ENCODE data around the gene ELK4.

ELK4 gene

GRCh38 chr1:205571747-205572146 lies 60.1 kb downstream of the ELK4 start:
- H3K27ac ChIP-seq (ENCODE audit: low read depth, low read length): no peak overlapping the region
- H3K27me3 ChIP-seq (ENCODE audit: control insufficient read depth, insufficient read depth, low read length): peaks cover 64% of the 10 kb centered on the region
- no peaks in the 10 kb centered on the region for H3K36me3 ChIP-seq (ENCODE audit: control insufficient read depth, insufficient read depth, low read length)
- H3K4me1 ChIP-seq (ENCODE audit: control insufficient read depth, insufficient read depth, low read length): no peaks in the 10 kb centered on the region
- H3K9me3 ChIP-seq (ENCODE audit: control insufficient read depth, insufficient read depth, low read length): no peaks in the 10 kb centered on the region
- H3K9ac ChIP-seq (ENCODE audit: low read depth, low read length): no peak overlapping the region
- H3K4me3 ChIP-seq (ENCODE audit: low read depth, low read length): no peak overlapping the region

DNA sequence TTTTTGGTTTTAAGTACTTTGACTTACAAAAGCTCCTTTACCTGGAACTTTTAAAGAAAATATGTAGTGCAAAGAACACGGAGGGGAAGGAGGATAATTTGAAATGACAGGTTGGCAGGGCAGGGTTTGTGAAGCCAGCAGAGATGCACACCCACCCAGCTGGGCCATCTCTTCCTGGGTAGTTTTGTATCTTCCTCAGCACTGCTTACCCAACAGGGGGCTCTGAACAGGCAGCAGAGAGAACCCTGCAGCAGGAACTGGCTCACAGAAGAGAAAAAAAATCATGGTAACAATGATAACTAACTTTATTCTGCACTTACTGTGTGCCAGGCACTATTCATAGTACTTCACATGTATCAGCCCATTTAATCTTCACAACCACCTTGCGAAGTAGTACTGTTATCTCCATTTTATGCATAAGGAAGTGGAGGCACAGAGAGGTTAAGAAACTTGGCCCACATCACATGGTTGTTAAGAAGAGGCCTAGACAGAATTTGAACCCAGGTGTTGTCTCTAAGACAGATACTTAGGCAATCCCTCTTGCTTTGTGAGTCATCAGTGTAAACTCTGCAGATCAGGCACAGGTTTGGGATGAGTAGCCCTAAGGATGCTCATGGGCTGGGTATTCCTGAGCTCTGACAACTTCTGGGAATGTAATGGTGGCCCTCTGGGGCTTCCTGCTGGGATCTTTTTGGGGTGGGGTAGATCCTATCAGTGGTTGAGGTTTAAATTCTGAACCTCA lies 60.8 kb downstream of the ELK4 start:
- H3K36me3 ChIP-seq (ENCODE audit: control insufficient read depth, insufficient read depth, low read length): no peaks in the 10 kb centered on the region
- H3K9ac ChIP-seq (ENCODE audit: low read depth, low read length): no peak overlapping the region
- H3K4me3 ChIP-seq (ENCODE audit: low read depth, low read length): no peak overlapping the region
- H3K4me1 ChIP-seq (ENCODE audit: control insufficient read depth, insufficient read depth, low read length): no peaks in the 10 kb centered on the region
- H3K27me3 ChIP-seq (ENCODE audit: control insufficient read depth, insufficient read depth, low read length): peaks cover 72% of the 10 kb centered on the region
- no peaks in the 10 kb centered on the region for H3K9me3 ChIP-seq (ENCODE audit: control insufficient read depth, insufficient read depth, low read length)
- H3K27ac ChIP-seq (ENCODE audit: low read depth, low read length): no peak overlapping the region

DNA sequence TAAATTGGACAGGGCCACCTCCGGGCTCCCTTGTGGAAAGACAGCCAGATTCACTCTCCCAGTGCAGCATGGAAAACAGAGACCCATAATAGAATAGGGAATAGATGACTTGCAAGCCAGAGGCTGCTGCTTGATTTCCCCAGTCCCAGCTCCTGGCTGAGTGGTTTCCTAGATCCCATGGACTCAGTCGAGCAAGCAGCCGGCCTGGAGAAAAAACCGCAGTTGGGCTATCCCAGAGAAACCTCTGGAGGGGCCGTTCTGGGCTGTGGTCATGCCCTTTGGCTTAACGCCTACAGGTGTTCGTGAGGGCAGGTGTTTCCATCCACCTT lies 61.7 kb downstream of the ELK4 start:
- H3K27me3 ChIP-seq (ENCODE audit: control insufficient read depth, insufficient read depth, low read length): peaks cover 78% of the 10 kb centered on the region

DNA sequence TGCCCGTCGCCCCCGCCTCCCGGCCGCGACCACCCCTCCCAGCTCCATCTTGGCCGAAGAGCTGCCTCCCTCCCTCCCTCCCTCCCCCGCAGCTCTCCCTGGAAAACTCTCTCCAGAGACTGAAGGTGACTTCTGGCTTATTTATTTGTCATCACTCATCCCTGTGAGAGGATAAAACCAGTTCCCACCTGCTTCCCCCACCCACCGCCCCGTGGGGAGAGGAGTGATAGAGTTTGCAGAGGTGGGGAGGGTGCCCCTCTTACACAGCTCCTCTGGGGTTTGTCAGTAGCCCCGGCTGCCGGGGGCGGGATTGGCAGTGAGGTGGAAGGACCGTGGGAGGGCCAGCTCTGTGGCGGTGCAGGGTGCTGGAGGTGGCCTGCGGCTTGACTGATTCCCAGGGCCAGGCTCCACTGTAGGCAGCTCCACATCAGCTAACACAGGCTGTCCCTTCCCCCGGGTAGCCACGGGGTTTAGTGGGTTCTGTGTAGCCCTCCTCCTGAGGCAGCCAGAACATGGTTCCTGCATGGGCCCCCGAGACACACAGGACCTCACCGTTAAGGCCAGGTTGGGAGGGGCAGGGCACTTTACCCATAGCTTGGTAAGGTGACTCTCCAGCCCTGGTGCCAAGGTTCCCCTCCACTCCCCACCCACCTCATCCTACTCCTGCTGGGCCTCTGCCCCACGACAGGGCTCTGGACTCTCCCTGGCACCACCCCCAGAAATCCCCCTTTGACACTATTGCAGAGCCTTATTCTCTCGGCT lies 62.2 kb downstream of the ELK4 start:
- Histone ChIP-seq H3K4me1 (ENCODE audit: control insufficient read depth, insufficient read depth, low read length) (no peaks in the 10 kb centered on the region), H3K9me3 (ENCODE audit: control insufficient read depth, insufficient read depth, low read length) (no peaks in the 10 kb centered on the region), H3K36me3 (ENCODE audit: control insufficient read depth, insufficient read depth, low read length) (no peaks in the 10 kb centered on the region), H3K27me3 (ENCODE audit: control insufficient read depth, insufficient read depth, low read length) (peaks cover 74% of the 10 kb centered on the region), H3K27ac (ENCODE audit: low read depth, low read length) (no peak overlapping the region), H3K9ac (ENCODE audit: low read depth, low read length) (no peak overlapping the region), H3K4me3 (ENCODE audit: low read depth, low read length) (no peak overlapping the region)

More for the DNA sequence above, 61.7 kb downstream of the ELK4 start:
- H3K4me1 ChIP-seq (ENCODE audit: control insufficient read depth, insufficient read depth, low read length): no peaks in the 10 kb centered on the region
- H3K4me3 ChIP-seq (ENCODE audit: low read depth, low read length): no peak overlapping the region
- no peaks in the 10 kb centered on the region for H3K9me3 ChIP-seq (ENCODE audit: control insufficient read depth, insufficient read depth, low read length)
- no peak overlapping the region for H3K27ac ChIP-seq (ENCODE audit: low read depth, low read length)
- H3K9ac ChIP-seq (ENCODE audit: low read depth, low read length): no peak overlapping the region
- no peaks in the 10 kb centered on the region for H3K36me3 ChIP-seq (ENCODE audit: control insufficient read depth, insufficient read depth, low read length)

GRCh38 chr1:205568469-205569361 lies 63.1 kb downstream of the ELK4 start:
- no peaks in the 10 kb centered on the region for H3K36me3 ChIP-seq (ENCODE audit: control insufficient read depth, insufficient read depth, low read length)
- no peaks in the 10 kb centered on the region for H3K9me3 ChIP-seq (ENCODE audit: control insufficient read depth, insufficient read depth, low read length)
- no peak overlapping the region for H3K9ac ChIP-seq (ENCODE audit: low read depth, low read length)
- H3K4me1 ChIP-seq (ENCODE audit: control insufficient read depth, insufficient read depth, low read length): no peaks in the 10 kb centered on the region
- peak overlapping the region; percentile 62 for H3K4me3 ChIP-seq (ENCODE audit: low read depth, low read length)
- no peak overlapping the region for H3K27ac ChIP-seq (ENCODE audit: low read depth, low read length)
- peaks cover 74% of the 10 kb centered on the region for H3K27me3 ChIP-seq (ENCODE audit: control insufficient read depth, insufficient read depth, low read length)

DNA sequence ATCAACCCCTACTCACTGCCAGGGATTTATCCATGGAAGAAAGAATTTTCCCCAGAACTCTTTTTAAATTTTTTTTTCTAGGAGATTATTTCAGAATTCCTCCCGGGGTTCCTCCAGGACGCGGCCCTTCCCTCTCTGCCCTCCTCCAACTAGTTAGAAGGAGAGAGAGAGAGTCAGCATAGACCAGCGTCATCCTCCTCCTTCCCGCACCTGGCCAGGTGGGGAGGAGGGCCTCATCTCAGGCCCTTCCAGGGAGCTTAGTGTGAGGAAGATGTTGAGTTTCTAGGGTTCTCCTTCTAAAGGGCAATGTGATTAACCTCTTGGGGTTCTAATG lies 63.7 kb downstream of the ELK4 start:
- H3K4me1 ChIP-seq (ENCODE audit: control insufficient read depth, insufficient read depth, low read length): no peaks in the 10 kb centered on the region
- no peak overlapping the region for H3K4me3 ChIP-seq (ENCODE audit: low read depth, low read length)
- no peak overlapping the region for H3K27ac ChIP-seq (ENCODE audit: low read depth, low read length)
- no peaks in the 10 kb centered on the region for H3K9me3 ChIP-seq (ENCODE audit: control insufficient read depth, insufficient read depth, low read length)
- peaks cover 74% of the 10 kb centered on the region for H3K27me3 ChIP-seq (ENCODE audit: control insufficient read depth, insufficient read depth, low read length)
- H3K36me3 ChIP-seq (ENCODE audit: control insufficient read depth, insufficient read depth, low read length): no peaks in the 10 kb centered on the region
- no peak overlapping the region for H3K9ac ChIP-seq (ENCODE audit: low read depth, low read length)

- no peak overlapping the region for H3K4me3 ChIP-seq (ENCODE audit: low read depth, low read length)
- no peaks in the 10 kb centered on the region for H3K36me3 ChIP-seq (ENCODE audit: control insufficient read depth, insufficient read depth, low read length)
- H3K9ac ChIP-seq (ENCODE audit: low read depth, low read length): no peak overlapping the region
- H3K4me1 ChIP-seq (ENCODE audit: control insufficient read depth, insufficient read depth, low read length): no peaks in the 10 kb centered on the region
- H3K9me3 ChIP-seq (ENCODE audit: control insufficient read depth, insufficient read depth, low read length): no peaks in the 10 kb centered on the region
- no peak overlapping the region for H3K27ac ChIP-seq (ENCODE audit: low read depth, low read length)
- peaks cover 72% of the 10 kb centered on the region for H3K27me3 ChIP-seq (ENCODE audit: control insufficient read depth, insufficient read depth, low read length)
Measured at GRCh38 chr1:205567716-205568115, 64.1 kb downstream of the ELK4 start.

GRCh38 chr1:205565799-205566198 lies 66.0 kb downstream of the ELK4 start:
- Histone ChIP-seq H3K27me3 (ENCODE audit: control insufficient read depth, insufficient read depth, low read length) (peaks cover 53% of the 10 kb centered on the region), H3K9ac (ENCODE audit: low read depth, low read length) (no peak overlapping the region), H3K4me3 (ENCODE audit: low read depth, low read length) (no peak overlapping the region), H3K4me1 (ENCODE audit: control insufficient read depth, insufficient read depth, low read length) (no peaks in the 10 kb centered on the region), H3K36me3 (ENCODE audit: control insufficient read depth, insufficient read depth, low read length) (no peaks in the 10 kb centered on the region), H3K9me3 (ENCODE audit: control insufficient read depth, insufficient read depth, low read length) (peaks cover 4% of the 10 kb centered on the region; the same call in 1 of the 2 replicates), H3K27ac (ENCODE audit: low read depth, low read length) (no peak overlapping the region)

DNA sequence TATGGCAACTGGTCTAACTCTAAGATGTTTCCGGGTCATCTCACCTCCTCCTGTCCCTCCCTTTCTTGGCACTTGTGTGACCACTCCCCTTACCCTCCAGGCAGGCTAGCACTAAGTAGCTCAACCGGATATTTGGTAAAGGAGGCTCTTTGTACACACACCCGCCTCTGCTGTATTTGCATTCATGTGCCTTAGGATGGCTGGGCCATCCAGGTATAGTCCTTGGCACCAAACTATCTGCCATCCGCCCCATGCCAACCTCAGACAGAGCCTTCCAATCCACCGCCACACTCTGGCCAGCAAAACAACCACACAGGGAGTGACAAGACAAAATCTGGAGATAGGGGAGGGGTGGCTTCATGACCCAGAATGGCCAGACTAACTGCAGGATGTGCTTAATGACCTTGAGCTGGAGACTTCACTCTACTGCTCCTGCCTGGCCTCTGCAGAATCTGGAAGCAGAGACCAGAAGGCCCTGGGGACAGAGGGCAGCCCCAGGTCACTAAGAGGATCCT lies 67.8 kb downstream of the ELK4 start:
- Histone ChIP-seq H3K27me3 (ENCODE audit: control insufficient read depth, insufficient read depth, low read length) (peaks cover 36% of the 10 kb centered on the region), H3K4me1 (ENCODE audit: control insufficient read depth, insufficient read depth, low read length) (no peaks in the 10 kb centered on the region), H3K27ac (ENCODE audit: low read depth, low read length) (no peak overlapping the region), H3K9me3 (ENCODE audit: control insufficient read depth, insufficient read depth, low read length) (peaks cover 6% of the 10 kb centered on the region; the same call in 1 of the 2 replicates), H3K9ac (ENCODE audit: low read depth, low read length) (no peak overlapping the region), H3K36me3 (ENCODE audit: control insufficient read depth, insufficient read depth, low read length) (no peaks in the 10 kb centered on the region), H3K4me3 (ENCODE audit: low read depth, low read length) (no peak overlapping the region)

- Histone ChIP-seq H3K4me1 (ENCODE audit: control insufficient read depth, insufficient read depth, low read length) (no peaks in the 10 kb centered on the region), H3K4me3 (ENCODE audit: low read depth, low read length) (no peak overlapping the region), H3K9me3 (ENCODE audit: control insufficient read depth, insufficient read depth, low read length) (peaks cover 6% of the 10 kb centered on the region; the same call in 1 of the 2 replicates), H3K27ac (ENCODE audit: low read depth, low read length) (no peak overlapping the region), H3K9ac (ENCODE audit: low read depth, low read length) (no peak overlapping the region), H3K27me3 (ENCODE audit: control insufficient read depth, insufficient read depth, low read length) (peaks cover 13% of the 10 kb centered on the region), H3K36me3 (ENCODE audit: control insufficient read depth, insufficient read depth, low read length) (no peaks in the 10 kb centered on the region)
Measured at GRCh38 chr1:205561501-205562203, 70.2 kb downstream of the ELK4 start.
